Esophagus squamous epithelium (tissue), 5 donors: ENCODE data around the gene FANCE. TPM values are rescaled to one million over a fixed set of nuclear protein-coding genes. Genes with fewer than 3 reads are reported as not detected.

Experiments used
- DNase-seq: peaks from one replicate; lab custom pipeline; 2025; lab: John Stamatoyannopoulos, UW
- H3K27ac ChIP-seq, 4 donors: fragments of 200-600 bp; sonication (generic); one replicate each; pipeline ENCODE4 v1.5.1; 2016 to 2019; ENCODE audit warnings: mild to moderate bottlenecking in 1 of 4
- H3K27me3 ChIP-seq, 4 donors: fragments of 200-600 bp; sonication (generic); 1 replicate in 3 of 4; 2 replicates in 1 of 4; pipeline versions ENCODE4 v1.5.1 to v1.6.0; 2017 to 2021; ENCODE audit warnings: antibody characterized with exemption in 1 of 4
- H3K36me3 ChIP-seq, 3 donors: fragments of 200-600 bp; sonication (generic); one replicate each; pipeline ENCODE4 v1.5.1; 2016 to 2019
- H3K4me1 ChIP-seq, 3 donors: fragments of 200-600 bp; sonication (generic); one replicate each; pipeline ENCODE4 v1.5.1; 2017 to 2019
- H3K4me3 ChIP-seq, 4 donors: fragments of 200-600 bp; sonication (generic); 1 replicate in 3 of 4; 2 replicates in 1 of 4; pipeline ENCODE4 v1.5.1; 2016 to 2019; ENCODE audit warnings: mild to moderate bottlenecking in 2 of 4, moderate library complexity in 1 of 4
- H3K9me3 ChIP-seq, 3 donors: fragments of 200-600 bp; sonication (generic); one replicate each; pipeline ENCODE4 v1.5.1; 2016 to 2019
- CTCF ChIP-seq, 6 experiments: fragments of 450-650 bp in 4 of 6; fragments of 200-600 bp in 2 of 6; sonication (generic) in 2 of 6; IDR thresholded peaks; one replicate each; pipeline ENCODE4 v1.5.1; 2016 to 2019; ENCODE audit warnings: antibody characterized with exemption in 6 of 6, mild to moderate bottlenecking in 4 of 6, moderate library complexity in 4 of 6
- POLR2A ChIP-seq, 4 donors: fragments of 450-650 bp; IDR thresholded peaks; one replicate each; pipeline ENCODE4 v1.6.1; 2017; ENCODE audit warnings: antibody characterized with exemption in 4 of 4, mild to moderate bottlenecking in 4 of 4, moderate library complexity in 3 of 4
- WGBS, 2 donors: methylation state at CpG; one replicate each; pipeline ENCODE4 v1.1.5; 2018; 5-methylcytosine and 5-hydroxymethylcytosine counted together
- intact Hi-C: fragments of 100-400 bp; cut with DNase I; formaldehyde crosslinking; loops from one replicate; pipeline ENCODE4 v1.15.0; 2022
- total RNA-seq, 4 donors: library from RNA; depleted of rRNA; stranded (reverse); fragments of >200 nt; gene quantifications; one replicate each; pipeline ENCODE4 v1.1.0, GENCODE V29; 2016
- donor health status: DM: yes; HTN: yes; CAD: no.

Gene FANCE
- total RNA-seq, 4 donors from 2014 or later, result 6.9 to 15.5 (median 8.0) TPM

- H3K4me1 ChIP-seq, result peaks cover 1 to 21% (median 3%) of the 10 kb centered on the region in 3 donors
- H3K9me3 ChIP-seq, result no peaks in the 10 kb centered on the region
- TF ChIP-seq CTCF (IDR thresholded peaks at IDR 0.05), result no peak
- no peak for TF ChIP-seq POLR2A (IDR thresholded peaks at IDR 0.05)
- WGBS, 2 donors, result 90 to 94% methylated on average over 3 to 6 of the region's 14 CpGs
- no peaks in the 10 kb centered on the region for H3K27me3 ChIP-seq
- H3K27ac ChIP-seq, result no peak overlapping the region
- no peak for DNase-seq
- intact Hi-C loops, result loop anchor here (10.0 kb wide), 1 partner anchor 75 kb away; the partner anchor contains the start of gene PPARD
- H3K36me3 ChIP-seq, result peaks cover 6 to 94% (median 24%) of the 10 kb centered on the region in 3 donors
- H3K4me3 ChIP-seq, result no peak overlapping the region
Observed at GRCh38 chr6:35419961-35420360, 32.2 kb upstream of the FANCE start.

GRCh38 chr6:35425284-35425683 is 26.9 kb upstream of the FANCE start:
- intact Hi-C loops, result no loop called here
- Histone ChIP-seq H3K27ac (no peak overlapping the region), H3K4me1 (peaks cover 0 to 4% (median 0%) of the 10 kb centered on the region in 3 donors)

GRCh38 chr6:35426074-35426473 is 26.1 kb upstream of the FANCE start:
- H3K4me3 ChIP-seq, result no peak overlapping the region
- no peaks in the 10 kb centered on the region for H3K27me3 ChIP-seq
- 69 to 78% methylated on average over 5 to 7 of the region's 8 CpGs for WGBS, 2 donors
- H3K4me1 ChIP-seq, result peaks cover 0 to 4% (median 0%) of the 10 kb centered on the region in 3 donors
- peaks cover 9 to 81% (median 24%) of the 10 kb centered on the region in 3 donors for H3K36me3 ChIP-seq
- H3K9me3 ChIP-seq, result peaks cover 0 to 26% (median 12%) of the 10 kb centered on the region in 3 donors
- no peak for DNase-seq
- TF ChIP-seq POLR2A (IDR thresholded peaks at IDR 0.05) (no peak), CTCF (IDR thresholded peaks at IDR 0.05) (no peak)
- H3K27ac ChIP-seq, result no peak overlapping the region
- intact Hi-C loops, result no loop called here

More at GRCh38 chr6:35425284-35425683, 26.9 kb upstream of the FANCE start:
- Histone ChIP-seq H3K27me3 (no peaks in the 10 kb centered on the region), H3K36me3 (peaks cover 9 to 88% (median 24%) of the 10 kb centered on the region in 3 donors), H3K9me3 (peaks cover 0 to 24% (median 12%) of the 10 kb centered on the region in 3 donors), H3K4me3 (no peak overlapping the region)
- TF ChIP-seq POLR2A (IDR thresholded peaks at IDR 0.05), result no peak
- TF ChIP-seq CTCF (IDR thresholded peaks at IDR 0.05), result no peak
- DNase-seq, result no peak
- 38 to 41% methylated on average over 2 to 3 of the region's 3 CpGs for WGBS, 2 donors

GRCh38 chr6:35427435-35427834 is 24.7 kb upstream of the FANCE start:
- no peak for DNase-seq
- peaks cover 0 to 4% (median 0%) of the 10 kb centered on the region in 3 donors for H3K4me1 ChIP-seq
- no CpG with 5 or more reads among the region's 5 CpGs for WGBS, 2 donors
- H3K27ac ChIP-seq, result no peak overlapping the region
- no peak overlapping the region for H3K4me3 ChIP-seq
- H3K36me3 ChIP-seq, result peaks cover 9 to 67% (median 18%) of the 10 kb centered on the region in 3 donors
- intact Hi-C loops, result no loop called here
- H3K27me3 ChIP-seq, result no peaks in the 10 kb centered on the region
- peaks cover 0 to 26% (median 12%) of the 10 kb centered on the region in 3 donors for H3K9me3 ChIP-seq
- TF ChIP-seq CTCF (IDR thresholded peaks at IDR 0.05), result no peak
- no peak for TF ChIP-seq POLR2A (IDR thresholded peaks at IDR 0.05)

- intact Hi-C loops, result no loop called here
- no peak for DNase-seq
- H3K27me3 ChIP-seq, result no peaks in the 10 kb centered on the region
- H3K9me3 ChIP-seq, result peaks cover 0 to 26% (median 12%) of the 10 kb centered on the region in 3 donors
- 75 to 85% methylated on average over 6 to 8 of the region's 9 CpGs for WGBS, 2 donors
- H3K36me3 ChIP-seq, result peaks cover 9 to 63% (median 14%) of the 10 kb centered on the region in 3 donors
- peaks cover 0 to 4% (median 0%) of the 10 kb centered on the region in 3 donors for H3K4me1 ChIP-seq
- H3K27ac ChIP-seq, result no peak overlapping the region
- TF ChIP-seq CTCF (IDR thresholded peaks at IDR 0.05), result no peak
- TF ChIP-seq POLR2A (IDR thresholded peaks at IDR 0.05), result no peak
- H3K4me3 ChIP-seq, result no peak overlapping the region
Observed at GRCh38 chr6:35427851-35428321, 24.3 kb upstream of the FANCE start.
